DND-41 (cell line): ENCODE results near the gene MSH3.

Experiments used
- ATAC-seq: fragments of 200-7000 bp; cut with Tn5 transposase; 3 replicates; pipeline ENCODE4 v1.9.1; 2021; ENCODE audit warnings: low read depth; ENCODE audit not compliant: insufficient read depth
- DNase-seq: peaks from one replicate; pipeline ENCODE4 v3.0.0-alpha.2; 2020
- H2AFZ ChIP-seq: 2 replicates; pipeline ENCODE4 v1.6.0; 2012; ENCODE audit warnings: low read depth, low read length
- H3K27ac ChIP-seq: 2 replicates; pipeline ENCODE4 v1.5.1; 2012; ENCODE audit warnings: low read length, inconsistent platforms
- H3K27me3 ChIP-seq: fragments of 200-600 bp; sonication (generic); 2 replicates; pipeline ENCODE4 v1.6.0; 2012; ENCODE audit warnings: low read length, mild to moderate bottlenecking, inconsistent platforms; ENCODE audit not compliant: insufficient read depth, poor library complexity
- H3K36me3 ChIP-seq: 2 replicates; pipeline ENCODE4 v1.5.1; 2012; ENCODE audit warnings: low read length, inconsistent platforms; ENCODE audit not compliant: insufficient read depth
- H3K4me1 ChIP-seq: 2 replicates; pipeline ENCODE4 v1.5.1; 2012; ENCODE audit warnings: mild to moderate bottlenecking, low read length; ENCODE audit not compliant: insufficient read depth
- H3K4me2 ChIP-seq: 2 replicates; pipeline ENCODE4 v1.6.0; 2012; ENCODE audit warnings: mild to moderate bottlenecking, moderate library complexity, low read length, inconsistent platforms; ENCODE audit not compliant: insufficient read depth
- H3K4me3 ChIP-seq, 2 experiments: fragments of 200-600 bp in 1 of 2; shearing (Covaris generic) in 1 of 2; 2 replicates each; pipeline ENCODE4 v1.5.1; 2012 to 2016; ENCODE audit warnings: inconsistent platforms in 2 of 2, low read length in 2 of 2, mild to moderate bottlenecking in 2 of 2, low read depth in 1 of 2, moderate library complexity in 1 of 2
- H3K79me2 ChIP-seq: 2 replicates; pipeline ENCODE4 v1.6.0; 2012; ENCODE audit warnings: low read length, inconsistent platforms; ENCODE audit not compliant: insufficient read depth
- H3K9ac ChIP-seq: 2 replicates; pipeline ENCODE4 v1.6.0; 2012; ENCODE audit warnings: low read depth, mild to moderate bottlenecking, inconsistent platforms, low read length, moderate library complexity
- H3K9me3 ChIP-seq: 2 replicates; pipeline ENCODE4 v1.5.1; 2012; ENCODE audit warnings: low read length, moderate library complexity, mild to moderate bottlenecking, inconsistent platforms; ENCODE audit not compliant: insufficient read depth, severe bottlenecking
- H4K20me1 ChIP-seq: 2 replicates; pipeline ENCODE4 v1.6.0; 2012; ENCODE audit warnings: low read length; ENCODE audit not compliant: insufficient read depth
- EZH2 ChIP-seq: IDR thresholded peaks from 3 replicates; pipeline ENCODE4 v1.6.1; 2012; ENCODE audit warnings: borderline replicate concordance, low read depth, mild to moderate bottlenecking, moderate library complexity, low read length, inconsistent platforms; ENCODE audit not compliant: severe bottlenecking
- TF ChIP-seq, protein P1 (sequence below): IDR thresholded peaks from 2 replicates; pipeline ENCODE4 v1.5.1; 2012; ENCODE audit warnings: borderline replicate concordance, low read length, moderate library complexity, mild to moderate bottlenecking; ENCODE audit not compliant: poor library complexity, severe bottlenecking; ENCODE audit errors: extremely low read depth

Gene MSH3

DNA sequence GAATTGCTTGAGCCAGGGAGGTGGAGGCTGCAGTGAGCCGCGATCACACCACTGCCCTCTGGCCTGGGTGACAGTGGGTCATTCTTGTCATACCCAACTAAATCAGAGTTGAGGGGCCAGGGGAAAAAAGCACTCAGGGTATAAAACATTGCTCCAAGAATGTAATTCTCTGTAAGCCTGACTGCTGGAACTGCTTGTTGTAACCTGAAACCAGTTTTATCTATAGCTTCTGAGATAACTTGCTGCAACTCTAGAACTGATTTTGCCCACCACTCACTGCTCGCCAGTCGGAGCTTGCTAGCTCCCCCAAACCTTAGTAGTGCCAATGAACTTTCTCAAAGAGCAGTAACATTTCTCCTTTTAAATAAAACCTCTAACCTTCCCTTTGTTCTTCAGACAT lies 9.6 kb upstream of the MSH3 start:
- H2AFZ ChIP-seq, result no peak overlapping the region
- no peak overlapping the region for H3K4me2 ChIP-seq
- ATAC-seq (no peak), DNase-seq (no peak)
- H3K27me3 ChIP-seq, result no peaks in the 10 kb centered on the region
- H3K36me3 ChIP-seq, result peaks cover 30% of the 10 kb centered on the region
- H3K9ac ChIP-seq, result no peak overlapping the region
- H3K4me3 ChIP-seq, result no peak overlapping the region
- no peaks in the 10 kb centered on the region for H3K4me1 ChIP-seq
- no peak for TF ChIP-seq EZH2
- TF ChIP-seq, protein P1, sequence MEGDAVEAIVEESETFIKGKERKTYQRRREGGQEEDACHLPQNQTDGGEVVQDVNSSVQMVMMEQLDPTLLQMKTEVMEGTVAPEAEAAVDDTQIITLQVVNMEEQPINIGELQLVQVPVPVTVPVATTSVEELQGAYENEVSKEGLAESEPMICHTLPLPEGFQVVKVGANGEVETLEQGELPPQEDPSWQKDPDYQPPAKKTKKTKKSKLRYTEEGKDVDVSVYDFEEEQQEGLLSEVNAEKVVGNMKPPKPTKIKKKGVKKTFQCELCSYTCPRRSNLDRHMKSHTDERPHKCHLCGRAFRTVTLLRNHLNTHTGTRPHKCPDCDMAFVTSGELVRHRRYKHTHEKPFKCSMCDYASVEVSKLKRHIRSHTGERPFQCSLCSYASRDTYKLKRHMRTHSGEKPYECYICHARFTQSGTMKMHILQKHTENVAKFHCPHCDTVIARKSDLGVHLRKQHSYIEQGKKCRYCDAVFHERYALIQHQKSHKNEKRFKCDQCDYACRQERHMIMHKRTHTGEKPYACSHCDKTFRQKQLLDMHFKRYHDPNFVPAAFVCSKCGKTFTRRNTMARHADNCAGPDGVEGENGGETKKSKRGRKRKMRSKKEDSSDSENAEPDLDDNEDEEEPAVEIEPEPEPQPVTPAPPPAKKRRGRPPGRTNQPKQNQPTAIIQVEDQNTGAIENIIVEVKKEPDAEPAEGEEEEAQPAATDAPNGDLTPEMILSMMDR, result no peak
- H3K79me2 ChIP-seq, result peaks cover 72% of the 10 kb centered on the region
- H3K9me3 ChIP-seq, result no peaks in the 10 kb centered on the region
- peaks cover 23% of the 10 kb centered on the region; the same call in 1 of the 2 replicates for H4K20me1 ChIP-seq
- H3K27ac ChIP-seq, result no peak overlapping the region

DNA sequence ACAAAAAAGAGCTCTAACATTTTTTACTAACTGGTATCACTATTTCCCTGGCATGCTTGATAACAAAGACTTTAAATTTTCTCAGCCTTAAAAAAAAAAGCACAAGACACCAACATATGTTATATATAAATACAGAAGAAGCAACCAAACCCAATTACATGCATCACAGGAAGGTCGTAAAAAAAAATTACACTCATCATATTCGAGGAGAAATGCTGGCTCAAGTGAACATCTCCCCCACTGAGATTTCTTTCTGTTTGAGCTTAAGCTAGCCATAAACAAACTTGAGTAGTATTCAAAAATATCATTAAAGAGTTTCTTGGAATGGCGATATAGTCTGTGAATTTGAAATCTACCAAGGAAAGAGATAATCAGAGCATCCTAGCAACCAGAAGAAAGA lies 7.5 kb upstream of the MSH3 start:
- DNase-seq, result no peak
- TF ChIP-seq, protein P1, result no peak
- TF ChIP-seq EZH2, result no peak
- no peak overlapping the region for H3K4me3 ChIP-seq
- no peak overlapping the region for H3K27ac ChIP-seq
- H4K20me1 ChIP-seq, result peaks cover 10% of the 10 kb centered on the region; the same call in 1 of the 2 replicates
- no peak overlapping the region for H2AFZ ChIP-seq
- no peak overlapping the region for H3K4me2 ChIP-seq
- no peak overlapping the region for H3K9ac ChIP-seq
- no peaks in the 10 kb centered on the region for H3K27me3 ChIP-seq
- peaks cover 55% of the 10 kb centered on the region for H3K79me2 ChIP-seq
- no peaks in the 10 kb centered on the region for H3K9me3 ChIP-seq
- peaks cover 12% of the 10 kb centered on the region for H3K36me3 ChIP-seq
- no peaks in the 10 kb centered on the region for H3K4me1 ChIP-seq
- no peak for ATAC-seq

DNA sequence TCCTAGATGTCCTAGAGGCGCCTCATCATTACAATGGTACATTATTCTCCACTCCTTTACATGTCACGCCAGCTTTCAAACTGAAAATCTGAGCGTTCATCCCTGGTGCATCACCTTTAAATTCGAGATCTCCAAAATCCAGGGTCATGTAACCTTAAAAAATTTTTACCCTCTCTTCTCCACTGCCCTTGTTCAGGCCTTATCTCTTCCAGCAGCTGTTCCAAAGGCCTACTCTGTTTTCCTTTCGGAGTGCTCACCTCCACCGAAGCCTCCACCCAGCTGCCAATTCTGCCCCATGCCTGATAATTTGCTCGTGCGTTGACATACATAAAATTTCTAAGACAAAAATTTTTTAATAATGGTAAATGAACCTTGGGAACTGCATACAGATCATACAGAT lies 950 bp upstream of the MSH3 start:
- H3K4me3 ChIP-seq, result peak overlapping the region; percentile 88
- H3K27ac ChIP-seq, result peak overlapping the region; percentile 92
- no peaks in the 10 kb centered on the region for H3K27me3 ChIP-seq
- ATAC-seq, result no peak
- H3K4me1 ChIP-seq, result peaks cover 27% of the 10 kb centered on the region
- H4K20me1 ChIP-seq, result peaks cover 11% of the 10 kb centered on the region
- peak overlapping the region; percentile 69; the same call in 1 of the 2 replicates for H2AFZ ChIP-seq
- H3K79me2 ChIP-seq, result peaks cover 41% of the 10 kb centered on the region
- no peak for TF ChIP-seq EZH2
- peaks cover 32% of the 10 kb centered on the region for H3K36me3 ChIP-seq
- no peak for DNase-seq
- H3K9ac ChIP-seq, result peak overlapping the region; percentile 94
- H3K4me2 ChIP-seq, result peak overlapping the region; percentile 86
- H3K9me3 ChIP-seq, result no peaks in the 10 kb centered on the region

DNA sequence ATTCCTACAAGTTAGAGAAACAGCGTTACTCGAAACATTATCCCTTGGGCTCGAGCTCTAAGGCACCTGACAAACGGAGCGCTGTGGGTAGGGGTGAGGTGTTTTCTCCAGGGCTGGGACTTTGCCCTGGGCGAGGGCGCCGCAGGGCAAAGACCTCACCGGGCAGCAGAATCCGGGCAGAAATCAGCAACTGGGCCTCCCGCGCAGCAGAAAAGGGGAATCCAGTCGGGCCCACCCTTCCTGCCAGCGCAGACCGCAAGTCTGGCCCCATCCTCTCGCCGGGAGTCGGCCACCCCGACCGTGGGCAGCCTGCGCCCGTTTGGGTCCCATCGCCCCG lies 430 bp upstream of the MSH3 start:
- Histone ChIP-seq H3K79me2 (peaks cover 37% of the 10 kb centered on the region), H3K27ac (peak overlapping the region; percentile 92), H3K4me2 (peak overlapping the region; percentile 86), H3K27me3 (no peaks in the 10 kb centered on the region), H3K9ac (peak overlapping the region; percentile 94), H3K9me3 (no peaks in the 10 kb centered on the region), H3K36me3 (peaks cover 36% of the 10 kb centered on the region), H3K4me3 (peak overlapping the region; percentile 88), H4K20me1 (peaks cover 9% of the 10 kb centered on the region), H3K4me1 (peaks cover 27% of the 10 kb centered on the region), H2AFZ (peak overlapping the region; percentile 69)
- DNase-seq, result no peak
- ATAC-seq, result no peak
- TF ChIP-seq EZH2, result no peak
- TF ChIP-seq, protein P1, result no peak
